ENCODE data around the gene MYO1F.
"Not testable (repeated sequence)": the region's sequence is repeated elsewhere in the genome, so short reads cannot be mapped to it uniquely, and the experiment has no call there.

MYO1F gene

GRCh38 chr19:8564866-8565265, 12.4 kb downstream of the MYO1F start:
- DNase-seq (ENCODE audit: low read depth, low spot score), result not testable (repeated sequence)

DNA sequence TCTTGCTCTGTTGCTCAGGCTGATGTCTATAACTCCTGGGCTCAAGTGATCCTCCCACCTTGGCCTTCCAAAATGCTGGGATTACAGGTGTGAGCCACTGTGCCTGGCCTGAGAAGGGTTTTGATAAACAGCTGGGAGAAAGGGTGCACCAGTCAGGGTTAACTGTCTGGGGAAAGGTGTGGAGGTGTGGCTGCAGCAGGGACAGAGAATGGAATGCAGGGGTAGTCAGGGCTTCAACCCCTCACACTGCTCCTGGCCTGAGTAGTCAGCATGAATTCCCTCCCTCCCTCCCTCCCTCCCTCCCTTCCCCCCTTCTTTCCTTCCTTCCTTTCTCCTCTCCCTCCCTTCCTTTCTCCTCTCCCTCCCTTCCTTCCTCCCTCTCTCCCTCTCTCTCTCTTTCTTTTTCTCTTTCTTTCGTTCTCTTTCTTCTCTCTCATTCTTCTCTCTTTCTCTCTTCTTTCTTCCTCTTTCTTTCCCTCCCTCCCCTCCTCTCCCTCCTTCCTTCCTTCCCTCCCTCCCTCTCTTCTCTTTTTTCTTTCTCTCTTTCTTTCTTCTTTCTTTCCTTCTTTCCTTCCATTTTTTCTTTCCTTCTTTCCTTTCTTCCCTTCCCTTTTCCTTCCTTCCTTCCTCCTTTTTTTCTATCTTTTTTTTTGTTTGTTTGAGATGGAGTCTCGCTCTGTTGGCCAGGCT, 16.0 kb downstream of the MYO1F start:
- no peak for DNase-seq (ENCODE audit: low read depth, low spot score)

GRCh38 chr19:8558325-8558724, 18.9 kb downstream of the MYO1F start:
- no peak for DNase-seq (ENCODE audit: low read depth, low spot score)

- no peak for DNase-seq (ENCODE audit: low read depth, low spot score)
Measured at GRCh38 chr19:8557642-8558238, 19.5 kb downstream of the MYO1F start.

DNA sequence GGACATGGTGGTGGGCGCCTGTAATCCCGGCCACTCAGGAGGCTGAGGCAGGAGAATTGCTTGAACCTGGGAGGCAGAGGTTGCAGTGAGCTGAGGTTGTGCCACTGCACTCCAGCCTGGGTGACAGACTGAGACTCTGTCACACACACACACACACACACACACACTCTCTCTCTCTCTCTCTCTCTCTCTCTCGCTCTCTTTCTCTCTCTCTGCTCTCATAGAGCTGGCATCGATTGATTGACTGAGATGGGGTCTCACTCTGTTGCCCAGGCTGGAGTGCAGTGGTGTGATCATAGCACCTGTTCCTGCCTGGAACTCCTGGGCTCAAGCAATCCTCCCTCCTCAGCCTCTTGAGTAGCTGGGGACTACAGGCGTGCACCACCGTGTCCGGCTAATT, 23.5 kb downstream of the MYO1F start:
- DNase-seq (ENCODE audit: low read depth, low spot score), result not testable (repeated sequence)

DNA sequence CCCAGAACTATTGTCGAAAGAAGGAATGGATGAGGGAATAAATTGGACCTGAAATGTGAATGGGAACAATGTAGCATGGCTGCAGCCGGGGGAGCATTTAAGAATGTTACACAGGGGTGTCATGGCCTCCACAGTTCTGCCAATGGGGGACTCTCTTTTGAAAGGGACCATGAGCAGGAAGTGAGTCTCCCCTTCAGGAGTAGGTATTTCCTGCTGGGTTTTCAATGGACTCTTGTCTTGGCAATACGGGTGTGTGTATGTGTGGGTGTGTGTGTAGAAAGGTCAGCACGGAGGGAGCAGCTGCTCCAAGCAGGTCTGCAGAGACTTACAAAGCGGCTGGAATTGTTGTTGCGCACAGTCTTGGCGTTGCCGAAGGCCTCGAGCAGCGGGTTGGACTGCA, 24.4 kb downstream of the MYO1F start:
- DNase-seq (ENCODE audit: low read depth, low spot score), result no peak

GRCh38 chr19:8550070-8550469, 27.2 kb downstream of the MYO1F start:
- no peak for DNase-seq (ENCODE audit: low read depth, low spot score)

DNA sequence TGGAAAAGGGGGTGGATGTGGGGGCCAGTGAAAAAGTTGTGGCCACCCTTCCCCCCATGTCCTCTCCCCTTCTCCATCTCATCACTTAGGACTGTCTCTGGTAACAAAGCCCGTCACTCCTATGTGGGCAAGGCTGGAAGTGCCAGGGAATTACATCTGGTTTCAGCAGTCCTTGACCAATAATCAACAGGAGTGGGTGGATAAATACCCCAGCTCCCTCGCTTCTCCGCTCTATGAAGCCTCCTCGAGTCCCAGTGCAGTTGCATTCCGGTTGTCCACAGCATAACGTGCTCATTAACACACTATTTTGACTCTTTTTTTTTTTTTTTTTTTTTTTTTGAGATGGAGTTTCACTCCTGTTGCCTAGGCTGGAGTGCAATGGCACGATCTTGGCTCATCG, 31.5 kb downstream of the MYO1F start:
- DNase-seq (ENCODE audit: low read depth, low spot score), result no peak

GRCh38 chr19:8544168-8544567, 33.1 kb downstream of the MYO1F start:
- DNase-seq (ENCODE audit: low read depth, low spot score), result no peak

- DNase-seq (ENCODE audit: low read depth, low spot score), result no peak
Measured at GRCh38 chr19:8539621-8540149, 37.6 kb downstream of the MYO1F start.

DNA sequence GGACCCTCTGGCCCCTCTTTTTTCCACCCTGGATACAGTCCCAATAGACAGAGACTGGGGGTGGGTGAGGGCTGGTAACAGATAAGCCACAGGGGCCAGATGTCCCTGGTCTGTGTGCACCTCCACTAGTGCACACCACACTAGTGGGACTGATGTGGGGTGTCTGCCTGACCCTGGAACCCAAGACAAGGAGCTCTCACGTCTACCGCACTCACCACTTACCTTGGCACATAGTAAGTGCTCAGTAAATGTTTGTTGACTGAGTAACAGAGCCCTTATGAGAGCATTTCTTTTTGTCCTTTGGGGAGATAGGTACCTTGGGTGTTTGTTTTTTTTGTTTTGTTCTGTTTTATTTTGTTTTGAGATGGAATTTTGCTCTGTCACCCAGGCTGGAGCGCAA, 40.1 kb downstream of the MYO1F start:
- DNase-seq (ENCODE audit: low read depth, low spot score), result no peak

DNA sequence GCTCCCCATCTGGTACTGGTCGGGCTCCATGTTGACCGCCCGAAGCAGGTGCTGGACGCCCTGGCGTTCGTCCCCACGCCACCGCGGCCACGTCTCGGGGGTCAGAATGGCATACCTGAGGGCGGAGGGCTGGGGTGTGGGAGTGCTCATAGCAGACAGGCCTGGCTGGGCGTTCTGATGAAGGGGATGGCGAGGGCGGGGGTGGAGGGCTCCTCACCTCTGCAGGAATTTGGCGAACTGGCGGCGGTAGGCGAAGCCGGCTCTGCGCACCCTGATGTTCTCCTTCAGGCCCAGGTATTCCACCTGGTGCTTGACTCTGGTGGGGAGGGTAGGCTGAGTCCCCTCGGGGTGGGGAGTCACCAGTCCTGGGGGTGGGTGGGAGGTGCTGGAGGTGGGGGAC, 41.0 kb downstream of the MYO1F start:
- no peak for DNase-seq (ENCODE audit: low read depth, low spot score)

DNA sequence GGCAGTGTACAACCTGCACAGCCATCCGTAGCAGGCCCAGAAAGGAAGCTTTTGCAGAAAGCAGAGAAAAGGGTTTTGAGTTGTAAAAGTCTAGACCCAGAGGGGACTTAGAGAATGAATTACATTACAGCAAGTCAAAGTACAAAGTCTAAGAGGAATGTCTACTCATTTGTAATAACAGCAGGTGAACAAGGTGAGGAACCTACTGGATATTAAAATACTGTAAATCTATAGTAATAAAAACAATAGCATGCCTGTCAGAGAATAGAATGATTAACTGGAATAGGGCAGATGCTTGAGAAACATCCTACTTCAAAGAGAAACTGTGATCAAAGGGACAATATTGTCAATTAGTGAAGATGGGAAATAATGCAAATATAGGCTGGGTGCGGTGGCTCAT, 45.0 kb downstream of the MYO1F start:
- no peak for DNase-seq (ENCODE audit: low read depth, low spot score)

DNA sequence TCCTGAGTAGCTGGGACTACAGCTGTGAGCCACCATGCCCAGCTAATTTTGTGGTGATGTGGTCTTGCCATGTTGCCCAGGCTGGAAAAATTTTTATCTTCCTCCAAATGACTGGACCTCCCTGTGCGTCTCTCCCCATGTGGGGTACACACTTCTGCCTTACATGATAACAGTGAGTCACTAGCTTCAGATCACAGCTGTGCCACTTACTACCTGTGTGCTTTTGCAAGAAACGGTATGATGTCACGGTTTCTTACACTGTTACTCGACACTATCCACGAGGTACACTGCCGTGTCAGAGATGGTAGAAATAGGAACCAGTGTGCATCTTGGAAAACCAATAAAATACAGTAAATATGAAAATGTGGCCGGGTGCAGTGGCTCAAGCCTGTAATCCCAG, 45.8 kb downstream of the MYO1F start:
- no peak for DNase-seq (ENCODE audit: low read depth, low spot score)

- DNase-seq (ENCODE audit: low read depth, low spot score), result no peak
Measured at GRCh38 chr19:8530061-8530679, 47.1 kb downstream of the MYO1F start.

DNA sequence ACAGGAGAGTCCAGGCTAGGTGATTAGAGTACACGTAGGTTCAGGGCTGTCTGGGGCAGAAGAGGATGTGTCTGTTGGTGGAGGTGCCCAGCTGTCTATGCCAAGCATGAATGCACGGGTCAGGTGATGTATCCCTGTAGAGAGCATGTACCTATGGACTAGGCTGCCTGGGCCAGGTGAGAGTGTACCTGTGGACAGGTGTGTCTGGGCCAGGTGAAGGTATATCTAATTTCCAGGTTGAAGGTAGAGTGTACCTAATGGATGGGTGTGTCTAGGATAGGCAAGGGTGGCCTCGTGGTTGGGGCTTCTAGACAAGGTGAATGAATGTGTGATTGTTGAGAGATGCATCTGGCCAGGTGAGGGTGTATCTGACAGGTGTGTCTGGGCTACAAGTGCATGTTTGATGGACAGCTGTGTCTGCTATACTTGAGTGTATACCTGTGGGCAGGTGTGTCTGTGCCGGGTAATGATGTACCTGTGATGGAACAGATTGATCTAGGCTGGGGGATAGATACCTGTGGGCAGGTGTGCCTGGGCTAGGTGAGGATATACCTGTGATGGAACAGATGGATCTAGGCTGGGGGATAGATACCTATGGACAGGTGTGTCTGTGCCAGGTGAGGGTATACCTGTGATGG, 47.8 kb downstream of the MYO1F start:
- no peak for DNase-seq (ENCODE audit: low read depth, low spot score)

GRCh38 chr19:8528500-8528899, 48.7 kb downstream of the MYO1F start:
- no peak for DNase-seq (ENCODE audit: low read depth, low spot score)

- DNase-seq (ENCODE audit: low read depth, low spot score), result no peak
Measured at GRCh38 chr19:8526345-8527091, 50.7 kb downstream of the MYO1F start.

DNA sequence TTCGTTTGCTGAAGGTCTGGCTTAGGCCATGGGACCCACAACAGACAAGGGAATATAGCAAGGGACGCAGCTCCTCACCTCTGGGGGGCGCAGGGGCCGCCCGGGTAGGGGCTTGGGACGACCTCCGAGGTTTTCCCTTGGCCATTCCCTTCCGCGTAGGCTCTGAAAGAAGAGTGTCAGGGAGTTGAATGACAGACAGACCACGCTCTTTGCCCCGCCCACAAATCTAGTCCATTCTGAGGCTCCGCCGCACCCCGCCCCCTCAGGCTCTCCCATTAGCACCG, 51.9 kb downstream of the MYO1F start:
- DNase-seq (ENCODE audit: low read depth, low spot score), result no peak

DNA sequence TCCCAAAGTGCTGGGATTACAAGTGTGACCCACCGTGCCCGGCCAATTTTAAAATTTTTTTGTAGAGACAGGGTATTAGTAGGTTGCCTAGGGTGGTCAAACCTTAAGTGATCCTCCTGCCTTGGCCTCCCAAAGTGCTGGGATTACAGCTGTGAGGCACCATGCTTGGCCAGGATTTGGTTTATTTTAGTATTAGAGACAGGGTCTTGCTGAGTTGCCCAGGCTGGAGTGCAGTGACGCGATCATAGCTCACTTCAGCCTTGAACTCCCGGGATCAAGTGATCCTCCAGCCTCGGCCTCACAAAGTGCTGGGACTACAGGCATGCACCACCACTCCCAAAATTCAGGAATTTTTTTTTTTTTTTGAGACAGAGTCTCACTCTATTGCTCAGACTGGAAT, 57.9 kb downstream of the MYO1F start:
- no peak for DNase-seq (ENCODE audit: low read depth, low spot score)

- DNase-seq (ENCODE audit: low read depth, low spot score), result no peak
Measured at GRCh38 chr19:8518536-8518935, 58.7 kb downstream of the MYO1F start.

Measured in activated naive CD8-positive, alpha-beta T cell treated with anti-CD3 and anti-CD28 coated beads, Interleukin-2, amount 50 U/mL, for 16 hours (primary cell).